Measurements from ENCODE around the gene DUXB. TPM values are rescaled to one million over a fixed set of nuclear protein-coding genes. Genes with fewer than 3 reads are reported as not detected.

DUXB gene
- total RNA-seq, 1 experiment from 2014 or later = not detected

DNA sequence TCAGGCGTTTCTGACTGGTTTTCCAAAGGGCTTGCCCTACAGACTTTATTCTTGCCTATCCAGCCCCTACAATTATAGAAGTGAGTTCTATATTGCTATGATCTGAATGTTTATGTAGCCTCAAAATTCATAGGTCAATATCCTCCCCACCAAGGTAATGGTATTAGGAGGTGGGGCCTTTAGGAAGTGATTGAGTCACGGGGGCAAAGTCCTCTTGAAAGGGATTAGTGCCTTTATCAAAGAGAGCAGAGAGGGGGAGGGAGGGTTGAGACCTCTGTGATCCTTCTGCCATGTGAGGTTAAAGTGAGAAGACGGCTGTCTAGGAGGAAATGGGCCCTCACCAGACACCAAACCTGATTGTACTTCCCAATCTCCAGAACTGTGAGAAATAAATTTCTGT lies 26.0 kb upstream of the DUXB start:
- peaks cover 5% of the 10 kb centered on the region for H3K27me3 Mint-ChIP-seq (ENCODE audit: unreplicated experiment)
- TF ChIP-seq, protein P1, sequence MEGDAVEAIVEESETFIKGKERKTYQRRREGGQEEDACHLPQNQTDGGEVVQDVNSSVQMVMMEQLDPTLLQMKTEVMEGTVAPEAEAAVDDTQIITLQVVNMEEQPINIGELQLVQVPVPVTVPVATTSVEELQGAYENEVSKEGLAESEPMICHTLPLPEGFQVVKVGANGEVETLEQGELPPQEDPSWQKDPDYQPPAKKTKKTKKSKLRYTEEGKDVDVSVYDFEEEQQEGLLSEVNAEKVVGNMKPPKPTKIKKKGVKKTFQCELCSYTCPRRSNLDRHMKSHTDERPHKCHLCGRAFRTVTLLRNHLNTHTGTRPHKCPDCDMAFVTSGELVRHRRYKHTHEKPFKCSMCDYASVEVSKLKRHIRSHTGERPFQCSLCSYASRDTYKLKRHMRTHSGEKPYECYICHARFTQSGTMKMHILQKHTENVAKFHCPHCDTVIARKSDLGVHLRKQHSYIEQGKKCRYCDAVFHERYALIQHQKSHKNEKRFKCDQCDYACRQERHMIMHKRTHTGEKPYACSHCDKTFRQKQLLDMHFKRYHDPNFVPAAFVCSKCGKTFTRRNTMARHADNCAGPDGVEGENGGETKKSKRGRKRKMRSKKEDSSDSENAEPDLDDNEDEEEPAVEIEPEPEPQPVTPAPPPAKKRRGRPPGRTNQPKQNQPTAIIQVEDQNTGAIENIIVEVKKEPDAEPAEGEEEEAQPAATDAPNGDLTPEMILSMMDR (IDR thresholded peaks at IDR 0.05; ENCODE audit: unreplicated experiment) = no peak
- no peak overlapping the region for H3K27ac Mint-ChIP-seq (ENCODE audit: unreplicated experiment)
- BruUV-seq (replicated peaks) = no TSS peak
- no peaks in the 10 kb centered on the region for H3K9me3 Mint-ChIP-seq (ENCODE audit: low read depth, unreplicated experiment)
- H3K36me3 Mint-ChIP-seq (ENCODE audit: insufficient read depth, unreplicated experiment) = no peaks in the 10 kb centered on the region
- CTCF ChIA-PET = interaction anchor here (0.5 kb wide), 1 partner anchor 701 kb away, joined by 3 read pairs; no protein-coding TSS in a partner anchor
- DNase-seq = no peak
- no peaks in the 10 kb centered on the region for H3K4me1 Mint-ChIP-seq (ENCODE audit: low read depth, unreplicated experiment)
- no peak overlapping the region for H3K4me3 Mint-ChIP-seq (ENCODE audit: low read depth, unreplicated experiment)
- intact Hi-C loops (cut with micrococcal nuclease; ENCODE audit: unreplicated experiment) = no loop called here

DNA sequence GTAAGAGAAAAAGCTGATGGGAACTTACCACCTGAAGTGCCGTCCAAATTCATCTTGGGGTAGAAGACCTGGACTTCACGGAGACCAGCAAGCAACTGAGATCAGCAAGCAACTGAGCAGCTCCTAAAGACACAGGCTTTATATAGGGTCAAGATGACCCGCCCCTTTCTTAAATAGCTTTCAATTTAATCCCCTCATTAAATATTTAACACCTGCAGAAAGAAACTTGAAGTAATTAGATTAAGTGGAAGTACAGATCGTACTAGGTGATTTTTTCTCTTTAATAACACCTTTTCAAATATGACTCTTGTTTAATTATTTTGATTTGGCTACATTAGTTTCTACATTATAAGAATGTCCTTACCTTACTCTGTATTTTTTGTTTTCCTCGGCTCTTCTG lies 25.1 kb upstream of the DUXB start, which contains the start of gene CPHXL:
Gene CPHXL (minus strand): TSS at position 101 of the 400 bp plus-strand sequence. CDS start 48 bp downstream, at position 53.
- Mint-ChIP-seq H3K27ac (ENCODE audit: unreplicated experiment) (no peak within 1 kb of the TSS), H3K36me3 (ENCODE audit: insufficient read depth, unreplicated experiment) (no peaks in the 10 kb centered on the region), H3K9me3 (ENCODE audit: low read depth, unreplicated experiment) (no peaks in the 10 kb centered on the region), H3K27me3 (ENCODE audit: unreplicated experiment) (peaks cover 14% of the 10 kb centered on the region), H3K4me1 (ENCODE audit: low read depth, unreplicated experiment) (no peaks in the 10 kb centered on the region), H3K4me3 (ENCODE audit: low read depth, unreplicated experiment) (no peak within 1 kb of the TSS)
- intact Hi-C loops (cut with micrococcal nuclease; ENCODE audit: unreplicated experiment) = no loop called here
- TF ChIP-seq, protein P1 (IDR thresholded peaks at IDR 0.05; ENCODE audit: unreplicated experiment) = no peak
- no peak for DNase-seq
- no TSS peak for BruUV-seq (replicated peaks)
- CTCF ChIA-PET = no interaction called here

DNA sequence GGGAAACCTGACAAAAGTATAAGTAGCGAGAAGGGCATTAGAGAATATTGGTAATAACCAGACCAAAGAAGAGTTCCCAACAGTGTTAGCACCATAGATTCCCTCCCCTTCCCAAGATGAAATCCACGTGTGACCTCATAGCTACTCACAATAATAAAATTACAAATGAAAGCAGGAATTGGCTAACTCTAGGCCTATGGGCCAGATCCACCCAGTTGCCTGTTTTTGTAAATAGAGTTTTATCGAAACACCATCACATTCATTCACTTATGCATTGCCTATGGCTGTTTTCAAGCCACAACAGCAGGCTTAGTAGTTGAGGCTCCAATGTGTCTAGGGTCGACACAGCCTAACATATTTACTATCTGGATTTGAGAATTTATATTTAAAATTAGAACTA lies 17.2 kb upstream of the DUXB start:
- no TSS peak for BruUV-seq (replicated peaks)
- Mint-ChIP-seq H3K4me1 (ENCODE audit: low read depth, unreplicated experiment) (no peaks in the 10 kb centered on the region), H3K27me3 (ENCODE audit: unreplicated experiment) (peaks cover 57% of the 10 kb centered on the region), H3K4me3 (ENCODE audit: low read depth, unreplicated experiment) (no peak overlapping the region), H3K27ac (ENCODE audit: unreplicated experiment) (no peak overlapping the region), H3K36me3 (ENCODE audit: insufficient read depth, unreplicated experiment) (no peaks in the 10 kb centered on the region), H3K9me3 (ENCODE audit: low read depth, unreplicated experiment) (peaks cover 3% of the 10 kb centered on the region)
- intact Hi-C loops (cut with micrococcal nuclease; ENCODE audit: unreplicated experiment) = no loop called here
- CTCF ChIA-PET = no interaction called here
- TF ChIP-seq, protein P1 (IDR thresholded peaks at IDR 0.05; ENCODE audit: unreplicated experiment) = no peak
- DNase-seq = no peak

DNA sequence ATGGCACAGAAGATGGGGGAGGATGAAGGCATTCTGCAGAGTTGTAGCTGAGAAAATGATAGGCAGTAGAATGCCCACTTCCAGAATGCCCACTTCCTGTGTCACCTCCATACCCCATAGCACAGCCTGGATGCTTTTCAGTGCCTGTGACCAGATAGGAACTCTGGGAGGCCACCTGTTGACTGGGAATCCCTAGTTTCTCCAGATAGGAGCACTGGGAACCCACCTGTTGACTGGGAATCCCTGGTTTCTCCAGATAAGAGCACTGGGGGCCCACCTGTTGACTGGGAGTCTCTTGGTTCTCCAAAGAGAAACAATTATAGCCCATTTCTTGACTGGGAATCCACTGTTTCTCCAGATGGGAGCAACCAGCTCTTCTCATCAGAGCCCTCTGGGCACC lies 13.4 kb upstream of the DUXB start:
- TF ChIP-seq, protein P1 (IDR thresholded peaks at IDR 0.05; ENCODE audit: unreplicated experiment) = no peak
- no TSS peak for BruUV-seq (replicated peaks)
- CTCF ChIA-PET = no interaction called here
- H3K4me1 Mint-ChIP-seq (ENCODE audit: low read depth, unreplicated experiment) = no peaks in the 10 kb centered on the region
- intact Hi-C loops (cut with micrococcal nuclease; ENCODE audit: unreplicated experiment) = no loop called here
- peaks cover 3% of the 10 kb centered on the region for H3K9me3 Mint-ChIP-seq (ENCODE audit: low read depth, unreplicated experiment)
- H3K36me3 Mint-ChIP-seq (ENCODE audit: insufficient read depth, unreplicated experiment) = no peaks in the 10 kb centered on the region
- H3K27me3 Mint-ChIP-seq (ENCODE audit: unreplicated experiment) = peaks cover 56% of the 10 kb centered on the region
- no peak overlapping the region for H3K27ac Mint-ChIP-seq (ENCODE audit: unreplicated experiment)
- H3K4me3 Mint-ChIP-seq (ENCODE audit: low read depth, unreplicated experiment) = no peak overlapping the region
- no peak for DNase-seq
